NCI-H1048 (cell line): ENCODE results near the gene MACROD2.

Experiments
- DNase-seq: peaks from one replicate; lab custom pipeline; 2025; lab: John Stamatoyannopoulos, UW

MACROD2 gene

DNA sequence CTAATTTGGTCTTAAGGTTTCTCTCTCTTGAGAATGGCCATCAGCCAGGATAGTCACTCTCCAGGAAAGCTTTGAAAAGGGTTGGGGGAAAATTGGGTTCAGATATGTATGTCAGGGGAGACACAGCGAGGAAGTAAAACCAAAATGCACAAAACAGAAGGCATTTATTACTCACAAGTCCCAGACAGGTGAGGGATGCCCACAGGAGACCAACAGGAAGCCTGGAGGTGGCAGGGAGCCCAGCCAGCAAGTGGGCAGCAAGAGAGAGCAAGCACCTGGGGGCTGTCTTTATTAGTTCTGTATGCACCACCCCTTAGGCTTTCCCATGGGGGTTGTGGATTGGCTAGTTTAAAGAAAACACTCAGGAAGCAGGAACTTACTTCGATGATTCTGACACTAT, 1870.2 kb downstream of the MACROD2 start:
- no peak for DNase-seq

DNA sequence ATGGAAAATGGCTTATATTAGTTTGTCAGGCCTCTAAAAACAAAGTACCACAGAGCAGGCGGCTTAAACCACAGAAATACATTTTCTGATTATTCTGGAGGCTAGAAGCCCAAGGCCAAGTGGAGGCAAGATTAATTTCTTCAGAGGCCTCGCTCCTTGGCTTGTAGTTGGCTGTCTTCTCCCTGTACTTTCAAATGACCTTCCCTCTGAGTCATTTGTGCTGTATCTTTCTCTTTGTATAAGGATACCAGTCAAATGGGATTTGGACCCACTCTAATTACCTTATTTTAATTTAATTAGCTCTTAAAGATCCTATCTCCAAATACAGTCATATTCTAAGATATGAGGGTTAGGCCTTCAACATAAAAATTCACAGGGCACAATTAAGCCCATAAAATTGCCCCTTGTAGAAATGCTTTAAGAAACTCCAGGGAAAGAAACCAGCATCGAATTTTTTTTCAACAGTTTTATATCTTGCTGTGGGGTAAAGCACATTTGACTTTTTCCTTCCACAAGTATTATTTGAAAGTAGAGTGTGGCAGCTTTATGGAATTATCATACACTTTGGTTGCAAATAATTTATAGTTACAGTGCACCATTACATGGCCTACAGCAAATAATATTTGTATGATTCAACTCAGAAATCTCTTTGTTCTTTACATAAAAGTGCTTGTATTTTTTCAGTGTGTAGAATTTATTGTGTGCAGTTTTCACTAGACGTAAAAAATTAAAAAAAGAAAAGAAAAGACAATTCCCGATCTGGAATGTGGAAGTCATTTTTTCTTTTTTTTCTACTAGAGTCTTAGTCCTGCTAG, 1871.8 kb downstream of the MACROD2 start:
- no peak for DNase-seq

DNA sequence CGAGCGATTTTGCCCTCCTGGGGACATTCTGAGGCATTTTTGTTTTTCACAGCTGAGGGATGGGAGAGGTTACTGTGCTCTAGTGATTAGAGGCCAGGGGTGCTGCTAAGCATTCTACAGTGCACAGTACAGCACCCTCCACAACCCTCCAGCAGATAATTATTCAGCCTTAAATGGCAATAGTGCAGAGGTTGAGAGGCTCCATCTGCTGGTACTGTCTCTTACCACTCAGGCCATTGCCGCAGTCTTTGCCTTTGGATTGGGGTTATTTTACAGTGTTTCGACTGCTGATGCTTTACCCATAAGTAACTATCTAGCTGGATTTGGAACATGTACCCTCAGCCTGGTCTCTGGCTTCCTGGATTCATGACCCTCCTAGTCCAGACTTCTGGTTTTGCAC, 1872.6 kb downstream of the MACROD2 start:
- no peak for DNase-seq

DNA sequence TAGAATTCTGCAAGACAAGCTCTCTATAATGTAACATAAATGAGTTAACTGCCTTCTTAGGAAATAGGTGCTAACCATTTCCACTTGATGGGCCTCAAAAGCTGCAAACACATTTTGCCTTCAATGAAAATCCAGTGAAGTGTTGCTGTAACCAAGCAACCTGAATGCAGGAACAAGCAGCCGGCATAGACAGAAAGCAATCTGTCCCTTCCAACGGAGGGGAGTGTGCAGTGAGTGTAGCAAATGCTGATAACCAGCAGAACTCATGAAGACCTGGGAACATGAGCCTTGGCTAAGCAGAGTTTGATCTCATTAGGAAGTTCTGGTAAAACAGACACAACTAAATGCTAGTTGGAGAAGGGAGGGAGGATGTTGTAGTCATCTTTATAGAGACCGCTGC, 1880.1 kb downstream of the MACROD2 start:
- no peak for DNase-seq

DNA sequence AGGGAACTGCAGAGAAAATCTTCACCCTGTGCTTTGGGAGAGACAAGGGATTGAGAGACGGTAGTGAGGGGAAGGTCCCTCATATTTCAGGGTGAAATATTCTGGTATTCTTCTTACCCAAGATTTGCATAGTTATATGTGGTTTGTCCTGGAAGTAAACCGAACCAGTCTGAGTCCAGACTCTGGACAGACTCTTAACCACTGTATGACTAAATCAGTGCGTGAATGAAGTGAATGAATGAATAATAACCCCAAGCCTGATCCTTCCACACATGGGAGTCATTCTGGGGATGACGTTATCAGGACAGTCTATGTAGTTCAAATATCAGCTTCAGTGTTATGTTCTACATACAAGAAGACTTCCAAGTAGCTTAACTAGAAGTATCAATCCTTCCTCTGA, 1887.2 kb downstream of the MACROD2 start:
- DNase-seq, result no peak

DNA sequence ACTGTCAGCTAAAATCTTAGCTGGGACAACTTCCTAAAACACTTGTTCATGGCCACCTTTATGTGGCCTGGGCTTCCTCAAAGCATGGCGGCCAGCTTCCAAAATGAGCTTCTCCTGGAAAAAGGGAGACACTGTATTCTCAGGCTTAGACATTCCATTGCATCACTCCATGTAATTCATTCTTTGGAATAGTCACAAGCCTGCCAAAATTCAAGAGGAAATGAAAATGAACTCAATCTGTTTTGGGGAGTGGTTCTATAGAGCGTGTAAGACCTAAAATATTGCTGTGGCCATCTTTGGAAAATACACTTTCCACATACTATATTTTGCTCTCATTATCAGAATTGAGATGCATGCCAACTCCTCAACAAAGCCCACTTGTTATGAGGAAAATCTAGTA, 1890.9 kb downstream of the MACROD2 start:
- no peak for DNase-seq

DNA sequence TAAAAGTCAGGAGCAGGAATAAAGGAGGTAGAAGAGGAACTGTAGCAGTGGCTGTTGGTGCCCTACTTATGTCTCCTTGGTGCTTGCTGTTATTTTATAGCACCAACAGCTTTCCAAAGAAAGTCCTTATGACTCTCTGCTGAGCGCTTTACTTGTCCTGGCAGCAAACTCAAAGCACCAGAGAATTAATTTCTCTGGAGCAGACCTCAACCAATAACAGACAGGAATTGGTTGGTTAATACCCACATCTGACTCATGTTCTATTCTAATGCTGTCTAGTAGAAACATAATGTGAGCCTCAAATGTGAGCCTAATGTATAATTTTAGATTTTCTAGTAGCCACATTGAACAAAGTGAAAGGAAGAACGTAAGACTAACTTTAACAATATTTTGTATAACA, 1892.1 kb downstream of the MACROD2 start:
- DNase-seq, result no peak

DNA sequence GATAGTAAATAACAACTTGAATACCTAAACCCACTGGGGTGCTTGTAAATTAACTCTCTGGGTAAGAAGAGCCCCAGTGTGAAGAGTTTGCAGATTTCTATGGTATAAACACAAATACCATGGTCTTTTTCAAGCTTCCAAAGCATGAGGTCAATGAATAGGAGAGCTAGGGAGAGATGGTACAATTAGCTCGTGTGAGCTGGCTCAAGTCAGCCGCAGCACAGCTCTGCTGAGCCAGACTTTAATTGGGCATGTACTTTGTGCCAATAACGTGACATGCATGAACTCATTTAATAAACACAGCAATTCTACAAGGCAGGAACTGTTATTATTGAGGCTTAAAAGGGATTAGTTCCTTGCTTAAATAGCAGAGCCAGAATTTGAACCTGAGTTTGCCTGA, 1893.7 kb downstream of the MACROD2 start:
- DNase-seq, result no peak

DNA sequence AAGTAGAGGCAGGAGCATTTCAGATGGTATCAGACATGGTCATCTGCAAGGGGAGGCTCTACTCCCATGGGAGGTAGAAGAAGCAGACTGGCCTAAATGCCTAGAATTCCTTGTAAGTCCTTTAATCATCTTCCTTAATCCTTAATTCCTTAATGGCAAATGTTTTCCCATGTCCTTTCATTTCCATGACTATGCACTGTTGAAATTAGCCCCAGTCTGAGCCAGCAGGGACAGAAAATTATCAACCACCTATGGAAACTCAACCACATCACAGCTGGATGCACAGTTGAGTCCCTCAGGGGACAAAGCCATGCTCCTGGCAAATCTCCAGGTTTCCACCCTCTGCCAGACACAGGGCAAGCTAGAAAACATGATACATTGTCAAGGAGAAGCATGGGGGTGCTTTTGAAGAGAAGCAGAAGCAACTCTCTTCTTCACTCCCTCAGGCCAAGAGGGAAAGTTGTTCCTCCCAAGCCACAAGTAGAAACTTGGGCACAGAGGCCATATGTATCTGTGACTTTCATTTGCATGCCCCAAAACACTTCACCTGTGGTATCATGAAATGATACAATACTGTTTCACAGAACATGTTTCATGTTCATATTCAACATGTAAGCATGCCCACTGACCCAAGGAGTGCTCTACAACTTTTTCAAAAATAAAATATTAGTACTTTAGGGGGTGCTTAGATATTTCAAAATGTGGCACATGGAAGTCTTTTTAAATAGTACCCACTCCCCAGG, 1894.4 kb downstream of the MACROD2 start:
- DNase-seq, result no peak

DNA sequence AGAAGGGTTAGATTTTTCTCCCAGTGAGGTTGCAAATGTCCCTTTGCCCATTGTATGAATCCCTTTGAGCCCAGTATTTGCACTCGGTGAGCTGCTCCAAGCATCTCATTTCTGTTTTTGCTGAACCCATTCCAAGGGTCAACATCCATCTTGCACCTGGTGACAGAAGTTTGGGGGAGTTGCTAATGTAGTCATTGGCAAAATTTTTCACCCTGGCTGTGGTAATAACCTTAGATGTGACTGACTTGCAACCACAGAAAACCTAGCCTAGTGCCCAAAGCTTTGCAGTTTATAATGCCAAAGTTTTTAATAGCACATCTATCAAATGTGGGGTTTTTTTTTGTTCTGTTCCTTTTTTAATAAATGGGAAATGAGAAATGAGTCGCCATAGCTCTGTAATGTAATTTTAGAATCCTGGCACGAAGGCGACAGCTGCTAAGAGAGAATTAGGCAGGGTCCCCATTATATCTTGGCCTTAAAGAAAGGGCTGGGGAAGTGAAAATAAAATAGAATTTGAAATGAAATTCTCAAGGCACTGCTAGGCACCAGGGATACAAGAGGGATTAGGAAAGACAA, 1895.2 kb downstream of the MACROD2 start:
- no peak for DNase-seq

DNA sequence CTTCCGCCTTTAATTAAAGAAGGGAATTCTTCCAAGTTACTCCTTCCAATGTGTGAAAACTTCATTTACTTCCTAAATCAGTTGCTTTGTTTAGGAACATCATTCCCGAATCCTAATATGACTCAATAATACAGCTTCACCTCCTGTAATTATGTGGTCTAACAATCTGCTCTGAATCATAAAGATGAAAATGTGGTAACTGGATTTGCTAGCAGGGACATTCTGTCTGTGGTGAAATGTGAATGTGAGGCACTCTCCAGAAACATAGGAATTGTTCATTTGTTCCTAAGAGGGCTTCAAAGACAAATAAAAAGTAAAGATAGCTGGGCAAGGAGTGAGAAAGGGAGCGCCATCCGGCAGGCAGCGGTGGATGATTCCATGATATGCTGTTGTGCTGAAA, 1899.8 kb downstream of the MACROD2 start:
- no peak for DNase-seq

DNA sequence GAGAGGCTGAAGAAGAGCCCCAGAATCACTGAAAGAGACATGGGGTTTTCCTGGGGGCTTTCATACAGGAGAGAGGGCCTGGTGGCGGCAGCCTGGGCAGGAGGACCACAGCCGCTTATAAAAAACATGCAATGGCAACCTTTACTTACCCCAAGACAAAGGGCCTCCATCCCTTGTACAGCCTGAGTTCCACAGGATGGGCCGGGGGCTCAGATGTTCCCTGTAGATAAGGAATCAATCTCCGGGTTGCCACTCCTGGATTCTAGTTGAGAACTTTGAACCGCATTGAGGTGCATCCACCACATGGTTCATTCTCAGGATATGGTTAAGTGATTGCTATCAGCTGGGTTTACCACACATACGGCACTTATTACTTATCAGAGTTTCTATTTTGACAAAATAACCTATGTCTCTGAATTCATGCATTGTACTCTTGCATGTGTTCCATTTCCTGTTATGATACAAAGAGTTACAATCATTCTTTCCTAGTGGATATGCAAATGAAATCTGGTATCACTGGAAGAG, 1900.3 kb downstream of the MACROD2 start:
- no peak for DNase-seq

DNA sequence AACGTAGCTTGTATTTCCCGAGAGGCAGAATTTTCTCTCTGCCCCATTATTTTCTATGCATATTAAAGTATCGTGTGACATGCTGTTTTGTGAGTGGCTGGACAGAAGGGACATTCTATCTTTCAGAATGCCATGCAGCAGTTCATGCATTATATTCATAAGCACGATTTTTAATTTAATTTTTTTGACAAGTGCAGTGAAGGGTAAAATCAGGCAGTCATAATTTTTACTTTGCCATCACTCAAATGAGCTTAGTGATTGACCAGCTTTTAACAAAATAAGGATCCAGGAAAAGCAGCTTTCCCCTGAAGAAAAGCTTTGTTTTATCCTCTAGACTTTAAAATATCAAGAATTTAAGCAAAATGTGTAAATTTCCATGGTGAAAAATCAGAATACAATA, 1904.7 kb downstream of the MACROD2 start:
- no peak for DNase-seq

DNA sequence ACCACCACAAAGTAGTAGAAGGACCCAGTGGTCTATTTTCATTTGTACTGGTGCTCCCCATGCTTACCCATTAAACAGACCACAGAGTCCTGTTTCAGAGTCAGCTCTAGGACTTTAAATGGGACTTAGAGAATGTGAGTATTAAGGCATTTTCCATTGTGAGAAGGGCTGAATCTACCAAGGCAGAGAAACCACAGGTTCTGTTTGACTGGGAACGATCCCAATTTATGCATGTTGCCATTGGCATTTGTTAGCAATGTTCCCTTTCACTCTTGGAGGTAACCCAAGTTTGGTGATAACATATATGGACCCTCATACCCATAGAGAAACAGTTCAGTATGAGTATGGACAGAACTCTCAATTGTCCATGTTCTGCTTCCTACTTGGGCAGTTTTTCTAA, 1905.1 kb downstream of the MACROD2 start:
- DNase-seq, result no peak

DNA sequence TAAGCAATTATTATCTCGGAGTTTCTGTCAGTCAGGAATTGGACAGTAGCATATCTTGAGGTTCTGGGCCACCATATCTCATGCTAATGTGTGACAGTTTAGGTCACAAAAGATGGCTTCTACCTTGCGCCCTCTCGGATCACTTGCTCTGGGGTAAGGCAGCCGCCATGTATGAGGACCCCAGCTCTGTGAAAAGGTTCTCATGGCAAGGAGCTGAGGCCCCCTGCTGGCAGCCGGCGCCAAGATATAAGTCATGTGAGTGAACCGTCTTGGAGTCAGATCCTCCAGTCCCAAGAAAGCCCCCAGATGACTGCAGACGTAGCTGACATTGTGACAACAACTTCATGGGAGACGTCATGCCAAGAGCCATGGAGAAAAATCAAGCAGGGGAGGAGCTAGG, 1907.2 kb downstream of the MACROD2 start:
- no peak for DNase-seq

DNA sequence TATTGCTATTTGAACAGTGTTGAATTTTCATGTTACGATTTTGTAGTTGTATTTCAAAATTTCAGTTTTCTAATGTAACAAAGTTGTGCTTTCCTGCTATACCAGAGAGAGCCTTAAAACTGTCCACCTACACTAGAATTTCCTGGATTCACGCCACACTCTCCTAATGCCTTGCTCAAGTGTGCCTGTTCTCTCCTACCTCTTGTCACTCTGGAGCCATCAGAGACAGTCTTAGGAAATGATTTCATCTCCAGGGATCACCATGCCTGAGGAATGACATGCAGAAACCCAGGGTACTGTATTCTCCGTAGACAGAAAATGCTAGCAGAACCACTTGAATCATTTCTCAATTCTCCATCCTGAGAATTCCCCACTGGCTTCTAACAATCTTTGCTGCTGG, 1910.3 kb downstream of the MACROD2 start:
- no peak for DNase-seq

DNA sequence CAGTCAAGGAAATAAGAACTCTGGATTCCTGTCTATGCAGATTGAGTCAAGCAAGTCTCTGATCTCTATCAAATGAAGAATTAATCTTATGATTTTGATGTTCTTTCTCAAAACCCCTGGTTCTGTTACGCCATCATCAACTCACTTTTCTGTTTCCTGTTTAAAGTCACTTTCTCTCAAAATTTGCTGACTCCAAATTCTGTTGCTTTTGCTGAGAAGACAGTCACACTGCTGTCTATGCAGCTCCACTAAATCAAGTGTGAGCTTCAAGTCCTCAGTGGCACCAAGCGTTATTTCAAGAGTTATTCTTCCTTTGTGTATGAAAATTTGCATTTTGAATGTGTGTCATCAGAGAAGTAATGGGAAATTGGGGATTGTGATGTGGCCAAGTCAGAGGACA, 1914.7 kb downstream of the MACROD2 start:
- no peak for DNase-seq

DNA sequence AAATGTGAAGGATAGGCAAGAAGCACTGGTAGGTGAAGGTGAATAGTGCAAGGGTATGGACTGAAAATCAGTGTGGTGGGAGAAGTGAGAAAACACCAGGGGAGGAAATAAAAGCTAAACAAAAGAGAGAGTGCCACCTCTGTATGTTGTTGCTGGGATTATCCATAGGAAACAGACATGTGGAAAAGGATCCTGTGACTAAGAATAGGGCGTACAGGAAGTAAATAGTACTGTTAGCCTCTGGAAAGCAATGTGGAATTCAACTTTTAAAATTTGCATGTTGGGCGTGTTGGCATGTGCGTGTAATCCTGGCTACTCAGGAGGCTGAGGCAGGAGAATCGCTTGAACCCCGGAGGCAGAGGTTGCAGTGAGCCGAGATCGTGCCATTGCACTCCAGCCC, 1916.3 kb downstream of the MACROD2 start:
- DNase-seq, result no peak

DNA sequence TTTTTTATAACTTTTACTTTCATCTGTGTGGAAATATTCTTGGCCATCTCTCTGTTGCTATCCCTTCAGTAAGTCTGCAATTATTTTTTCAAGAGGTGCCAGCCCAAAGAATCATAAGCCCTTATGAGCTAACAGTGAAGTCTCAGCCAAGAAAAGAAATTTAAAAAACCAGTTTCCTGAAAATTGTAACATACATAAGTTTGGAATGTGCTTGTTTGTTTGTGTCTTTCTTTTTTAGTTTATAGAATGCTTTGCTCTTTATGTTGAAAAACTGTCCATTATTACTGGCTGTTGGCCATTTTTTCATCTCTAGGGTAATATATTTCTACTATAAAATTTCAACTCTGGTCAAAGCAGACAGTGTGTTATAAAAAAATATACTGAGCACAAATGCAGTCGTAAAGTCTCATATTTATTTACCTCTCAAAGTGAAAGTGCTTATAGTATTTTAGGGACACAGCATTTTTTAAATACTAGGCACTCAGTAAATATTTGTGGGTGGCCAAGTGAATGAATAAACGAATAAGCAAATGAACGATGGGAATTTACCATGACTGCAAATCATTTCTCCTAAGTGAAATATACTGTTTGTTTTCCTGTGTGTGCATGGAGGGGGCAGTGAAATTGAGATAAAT, 1918.2 kb downstream of the MACROD2 start:
- DNase-seq, result no peak

DNA sequence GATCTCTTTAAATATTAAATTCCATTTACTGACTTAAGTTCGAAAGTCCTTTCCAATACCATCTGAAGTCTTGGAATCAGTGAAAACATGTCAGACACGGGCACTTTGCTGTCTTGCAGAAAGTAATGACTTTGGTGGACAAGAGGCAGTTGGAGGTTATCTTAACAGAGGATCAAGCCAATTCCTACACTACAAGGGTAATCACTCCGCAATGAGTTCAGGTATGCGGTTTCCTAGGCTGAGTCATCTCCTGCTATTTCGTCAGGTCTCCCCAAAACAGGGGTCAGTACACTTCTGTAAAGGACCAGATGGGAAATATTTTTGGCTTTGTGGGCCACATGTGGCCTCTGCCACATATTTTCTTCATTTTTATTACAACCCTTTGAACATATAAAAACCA, 1921.3 kb downstream of the MACROD2 start:
- DNase-seq, result no peak

DNA sequence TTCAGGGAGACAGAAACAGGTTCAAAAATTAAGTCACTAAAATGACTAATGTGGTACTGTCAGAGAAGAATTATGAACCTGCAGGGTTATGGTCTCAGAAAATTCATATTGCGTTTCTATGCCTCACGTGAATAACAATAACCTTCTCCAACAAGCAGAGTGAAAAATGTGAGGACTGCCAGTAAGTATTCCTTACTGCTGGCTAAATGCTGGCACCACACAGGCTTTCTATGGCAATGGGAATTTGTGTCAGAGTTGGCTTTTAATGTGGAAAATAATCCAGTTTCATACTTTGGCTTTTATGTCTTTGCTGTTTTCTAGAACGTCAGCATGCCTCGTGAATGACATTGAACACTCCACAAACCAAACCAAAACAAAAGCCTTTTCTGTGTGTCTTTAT, 1922.0 kb downstream of the MACROD2 start:
- no peak for DNase-seq

DNA sequence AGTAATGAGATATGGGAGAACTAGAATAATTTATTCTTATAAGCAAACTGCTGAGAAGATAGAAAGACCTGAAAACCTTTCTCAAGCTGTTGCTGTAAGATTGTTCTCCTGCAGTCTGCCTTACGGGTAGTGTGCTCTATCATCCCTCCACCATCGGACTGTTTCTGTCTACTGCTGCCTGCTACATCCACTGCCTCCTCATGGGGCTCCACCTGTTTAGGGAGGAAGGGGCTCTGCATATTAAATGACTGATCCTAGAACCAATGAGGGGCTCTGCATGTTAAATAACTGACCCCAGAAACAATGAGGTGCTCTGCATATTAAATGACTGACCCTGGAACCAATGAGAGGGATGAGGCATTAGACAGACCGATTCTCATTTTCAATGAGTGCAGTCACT, 1923.3 kb downstream of the MACROD2 start:
- DNase-seq, result no peak

DNA sequence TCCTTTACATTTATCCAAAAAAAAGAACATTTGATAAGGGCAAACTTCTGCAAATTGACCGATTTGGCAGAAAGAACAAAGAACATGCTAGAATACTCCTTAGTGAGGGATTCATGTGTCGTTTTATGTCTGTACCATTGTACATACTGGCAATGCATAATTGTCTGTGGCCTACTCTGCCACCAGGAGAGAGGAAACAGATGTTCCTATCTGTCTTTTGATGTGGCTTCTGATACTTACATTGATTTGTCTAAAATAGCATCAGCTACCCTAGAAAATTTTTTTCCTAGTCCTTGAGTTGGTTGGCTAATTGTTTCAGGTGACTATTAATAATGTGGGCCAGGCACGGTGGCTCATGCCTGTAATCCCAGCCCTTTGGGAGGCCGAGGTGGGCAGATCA, 1923.8 kb downstream of the MACROD2 start:
- no peak for DNase-seq
